Kidney capillary endothelial cell (primary cell): ENCODE data around the gene SOAT1.
A peak's percentile ranks its signal among the peaks of the same experiment; 100 is the strongest.
"Not testable (repeated sequence)": the region's sequence is repeated elsewhere in the genome, so short reads cannot be mapped to it uniquely, and the experiment has no call there.

Experiments used
- DNase-seq: peaks from one replicate; pipeline ENCODE4 v3.0.0-alpha.2; 2018; ENCODE audit warnings: low spot score

Gene SOAT1

DNA sequence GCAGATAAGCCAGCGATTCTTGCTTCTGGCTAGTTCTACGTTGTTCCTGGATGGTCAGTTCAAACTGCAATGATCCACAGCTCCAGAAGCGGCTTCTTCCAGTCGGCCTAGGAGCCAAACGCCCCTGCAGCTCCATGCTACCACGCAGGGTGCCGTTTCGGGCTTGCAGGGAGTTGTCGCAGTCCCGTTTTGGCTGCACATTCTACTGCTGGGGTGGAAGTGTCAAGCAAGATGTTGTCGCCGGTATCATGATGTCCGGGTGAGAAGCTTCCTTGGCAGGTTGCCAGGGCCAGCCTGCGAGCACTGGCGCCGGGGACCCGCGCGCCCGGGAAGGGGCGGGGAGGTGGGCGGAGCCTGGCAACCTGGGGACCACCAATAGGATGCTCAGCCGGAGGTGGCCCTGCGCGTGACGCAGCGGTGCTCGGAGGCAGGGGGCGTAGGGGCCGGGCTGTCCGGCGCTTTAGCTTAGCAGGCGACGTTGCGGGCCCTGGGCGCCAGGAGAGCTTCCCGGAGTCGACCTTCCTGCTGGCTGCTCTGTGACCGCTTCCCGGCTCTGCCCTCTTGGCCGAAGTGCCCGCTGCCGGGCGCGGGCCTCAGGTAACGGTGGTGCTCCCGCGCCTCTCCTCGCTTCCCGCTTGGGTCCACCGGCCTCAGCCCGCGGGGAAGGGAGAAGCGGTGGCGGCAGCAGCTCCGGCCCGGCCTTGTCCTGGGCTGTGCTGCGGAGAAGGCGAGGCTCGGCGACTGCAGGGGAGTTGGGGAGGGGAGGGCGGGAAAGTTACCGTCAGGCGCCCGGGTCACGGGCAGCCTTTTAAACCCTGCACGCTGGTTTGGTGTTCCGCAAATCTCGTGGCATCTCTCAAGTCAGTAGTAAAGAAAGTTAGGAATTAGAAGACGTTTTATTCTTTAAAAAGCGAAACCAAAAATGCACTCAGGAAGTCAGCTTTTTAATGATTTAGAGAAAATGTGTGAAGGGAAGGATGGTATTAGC lies at the start of gene SOAT1:
TSS of gene SOAT1 (plus strand) at position 458 of the 988 bp plus-strand sequence. CDS start 8,888 bp downstream, outside the sequence.
- peak; percentile 89 for DNase-seq

DNA sequence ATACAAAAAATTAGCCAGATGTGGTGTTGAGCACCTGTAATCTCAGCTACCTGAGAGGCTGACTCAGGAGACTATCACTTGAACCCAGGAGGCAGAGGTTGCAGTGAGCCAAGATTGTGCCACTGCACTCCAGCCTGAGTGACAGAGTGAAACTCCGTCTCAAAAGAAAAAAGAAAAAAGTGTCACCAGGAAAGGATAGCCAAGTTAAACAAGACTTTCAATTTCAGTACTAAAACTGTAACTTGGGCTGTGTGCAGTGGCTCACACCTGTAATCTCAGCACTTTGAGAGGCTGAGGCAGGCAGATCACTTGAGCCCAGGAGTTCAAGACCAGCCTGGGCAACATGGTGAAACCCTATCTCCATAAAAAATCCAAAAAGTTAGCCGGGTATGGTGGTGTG lies 48.2 kb upstream of the SOAT1 start:
- not testable (repeated sequence) for DNase-seq

DNA sequence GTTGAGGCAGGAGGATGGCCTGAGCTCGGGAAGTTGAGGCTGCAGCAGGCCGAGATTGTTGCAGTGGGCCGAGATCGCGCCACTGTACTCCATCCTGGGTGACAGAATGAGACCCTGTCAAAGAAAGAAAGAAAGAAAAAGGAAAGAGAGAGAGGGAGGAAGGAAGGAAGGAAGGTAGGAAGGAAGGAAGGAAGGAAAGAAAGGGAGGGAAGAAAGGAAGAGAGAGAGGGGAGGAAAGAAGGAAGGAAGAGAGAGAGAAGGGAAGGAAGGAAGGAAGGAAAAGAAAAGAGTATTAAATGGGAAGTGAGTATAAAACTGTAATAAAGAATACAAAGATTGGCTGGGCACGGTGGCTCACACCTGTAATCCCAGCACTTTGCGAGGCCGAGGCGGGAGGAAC lies 45.7 kb upstream of the SOAT1 start:
- DNase-seq: no peak

GRCh38 chr1:179251675-179252074 lies 41.9 kb upstream of the SOAT1 start:
- no peak for DNase-seq

DNA sequence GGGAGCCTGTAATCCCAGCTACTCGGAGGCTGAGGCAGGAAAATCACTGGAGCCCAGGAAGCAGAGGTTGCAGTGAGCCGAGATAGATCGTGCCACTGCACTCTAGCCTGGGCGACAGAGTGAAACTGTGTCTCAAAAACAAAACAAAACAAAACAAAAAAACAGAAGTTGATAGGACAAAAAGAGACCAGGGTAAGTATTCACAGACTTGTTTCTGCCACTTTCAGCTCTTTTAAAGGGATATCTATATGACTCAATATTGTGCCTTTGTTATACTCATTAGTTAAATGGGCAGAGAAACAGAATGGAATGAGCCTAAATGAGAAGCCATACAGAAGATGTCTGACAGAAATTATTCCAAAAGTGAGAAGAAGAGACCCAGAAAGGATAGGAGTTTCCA lies 41.0 kb upstream of the SOAT1 start:
- no peak for DNase-seq

DNA sequence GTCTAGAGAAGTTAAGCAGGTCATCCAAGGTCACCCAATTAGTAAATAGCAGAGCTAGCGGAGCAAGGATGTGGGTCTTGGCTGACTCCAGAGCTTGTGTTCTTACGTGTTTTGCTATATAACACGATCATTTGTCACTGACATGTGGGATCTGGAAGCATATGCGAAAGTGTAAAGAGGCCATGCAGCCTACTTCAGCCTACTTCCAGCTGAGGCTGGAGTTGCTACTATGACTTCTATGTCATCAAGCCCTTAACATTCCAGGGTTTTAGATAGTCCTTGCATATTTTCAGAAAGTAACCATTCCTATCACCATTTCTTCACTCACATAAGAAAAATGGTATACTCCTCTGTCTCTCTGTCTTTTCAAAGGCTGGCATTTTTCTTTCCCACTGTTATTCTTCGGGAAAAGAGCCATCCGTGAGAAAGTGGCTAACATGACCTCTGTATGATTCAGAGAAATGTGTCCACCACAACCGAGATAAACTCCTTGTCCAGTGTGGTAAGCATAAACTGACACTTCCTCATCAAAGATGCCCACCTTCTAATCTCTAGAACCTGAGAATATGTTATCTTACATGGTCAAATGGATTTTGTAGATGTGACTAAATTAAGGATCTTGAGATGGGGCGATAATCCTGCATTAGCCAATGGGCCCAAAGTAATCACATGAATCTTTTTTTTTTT lies 40.2 kb upstream of the SOAT1 start:
- DNase-seq: no peak

GRCh38 chr1:179262183-179262582 lies 31.4 kb upstream of the SOAT1 start:
- no peak for DNase-seq

GRCh38 chr1:179263121-179263520 lies 30.5 kb upstream of the SOAT1 start:
- DNase-seq: no peak

DNA sequence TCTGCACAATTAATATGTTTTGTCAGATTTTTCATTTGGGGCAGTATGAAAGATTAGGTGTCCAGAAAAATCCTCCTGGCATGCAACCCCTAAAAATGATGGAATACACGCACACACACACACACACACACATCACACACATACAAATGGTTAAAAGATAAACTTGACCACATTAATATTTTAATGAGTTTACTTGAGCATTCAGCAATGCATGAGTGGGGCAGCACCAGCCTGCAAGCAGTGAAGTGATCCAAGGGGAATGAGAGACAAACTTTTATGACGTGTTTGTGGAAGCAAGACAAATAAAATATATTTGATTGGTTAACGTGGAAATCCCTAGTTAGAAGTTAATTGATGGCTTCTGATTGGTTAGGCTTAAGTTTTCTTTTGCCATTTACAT lies 29.1 kb upstream of the SOAT1 start:
- no peak for DNase-seq

DNA sequence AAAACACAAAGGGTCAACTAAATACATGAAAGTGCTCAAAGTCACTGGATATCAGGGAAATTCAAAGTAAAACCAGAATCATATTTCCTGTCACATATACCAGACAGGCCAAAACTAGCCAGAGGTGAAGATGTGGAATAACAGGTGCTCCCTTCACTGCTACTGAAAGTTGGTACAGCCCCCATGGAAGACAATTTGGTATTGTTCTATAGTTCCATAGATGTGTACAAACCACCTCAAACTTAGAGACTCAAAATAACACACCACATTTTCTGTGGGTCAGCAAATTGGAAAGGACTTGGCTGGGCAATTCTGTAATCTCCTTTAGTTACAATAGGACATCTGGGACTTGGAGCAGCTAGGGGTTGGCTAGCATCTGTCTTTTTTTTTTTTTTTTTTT lies 24.5 kb upstream of the SOAT1 start:
- no peak for DNase-seq

DNA sequence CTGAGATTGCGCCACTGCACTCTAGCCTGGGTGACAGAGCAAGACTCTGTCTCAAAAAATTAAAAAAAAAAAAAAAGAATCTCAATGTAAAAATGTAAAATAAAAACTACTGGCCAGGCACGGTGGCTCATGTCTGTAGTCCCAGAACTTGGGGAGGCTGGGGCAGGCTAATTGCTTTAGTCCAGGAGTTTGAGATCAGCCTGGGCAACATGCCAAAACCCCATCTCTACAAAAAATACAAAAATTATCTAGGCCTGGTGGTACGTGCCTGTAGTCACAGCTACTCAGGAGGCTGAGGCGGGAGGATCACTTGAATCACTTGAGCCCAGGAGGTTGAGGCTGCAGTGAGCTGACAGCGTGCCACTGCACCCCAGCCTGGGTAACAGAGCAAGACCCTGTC lies 19.2 kb upstream of the SOAT1 start:
- DNase-seq: not testable (repeated sequence)

- no peak for DNase-seq
Measured at GRCh38 chr1:179278920-179279319, 14.7 kb upstream of the SOAT1 start.

DNA sequence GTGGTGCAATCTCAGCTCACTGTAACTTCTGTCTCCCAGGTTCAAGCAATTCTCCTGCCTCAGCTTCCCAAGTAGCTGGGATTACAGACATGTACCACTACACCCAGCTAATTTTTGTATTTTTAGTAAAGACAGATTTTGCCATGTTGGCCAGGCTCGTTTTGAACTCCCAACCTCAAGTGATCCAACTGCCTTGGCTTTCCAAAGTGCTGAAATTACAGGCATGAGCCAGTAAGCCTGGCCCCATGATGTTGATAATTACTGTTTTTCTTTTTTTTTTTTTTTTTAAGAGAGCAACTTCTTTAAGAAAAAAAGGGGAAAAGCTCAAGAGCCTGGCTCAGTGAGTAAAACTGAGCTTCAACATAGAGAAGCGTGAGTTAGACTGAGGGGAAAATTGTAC lies 9.6 kb upstream of the SOAT1 start:
- no peak for DNase-seq

DNA sequence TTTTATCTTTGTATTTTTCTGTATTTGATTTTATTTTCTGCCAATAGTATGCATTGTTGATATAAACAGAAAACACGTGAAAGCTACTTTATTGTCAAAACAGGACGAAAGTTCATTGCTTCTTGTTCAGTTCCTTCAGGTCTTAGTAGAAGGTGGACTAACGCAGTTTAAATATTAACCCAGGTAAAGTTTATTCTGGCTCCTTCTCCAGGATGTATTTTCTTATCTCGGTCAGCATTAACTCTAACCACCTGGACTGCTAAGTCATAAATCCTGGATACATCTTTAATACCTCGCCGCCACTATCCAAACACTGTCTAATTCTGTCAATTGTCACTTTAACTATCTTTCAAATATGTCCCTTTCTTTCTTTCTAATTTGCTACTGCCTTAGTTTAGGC lies 5.7 kb upstream of the SOAT1 start:
- no peak for DNase-seq

DNA sequence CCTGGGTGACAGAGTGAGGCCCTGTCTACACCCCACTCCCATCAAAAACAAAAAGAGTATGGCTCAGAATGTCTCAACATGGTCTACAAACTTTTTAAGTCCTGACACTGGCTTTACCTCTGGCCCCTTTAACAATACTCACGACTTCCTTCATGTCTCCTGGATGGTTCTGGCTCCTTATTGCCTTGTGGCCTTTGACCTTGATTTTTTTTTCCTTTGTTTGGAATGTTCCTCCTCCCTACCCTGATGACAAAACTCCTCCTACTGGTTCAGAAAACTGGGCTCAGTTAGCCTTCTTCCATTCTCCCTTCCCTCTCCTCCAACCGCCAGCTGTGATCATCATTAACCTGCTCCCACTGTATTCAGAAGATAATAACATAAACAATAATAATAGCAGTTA lies 4.6 kb upstream of the SOAT1 start:
- no peak for DNase-seq

- DNase-seq: no peak
Measured at GRCh38 chr1:179295164-179295755, 1.7 kb downstream of the SOAT1 start.

- no peak for DNase-seq
Measured at GRCh38 chr1:179296356-179297104, 2.9 kb downstream of the SOAT1 start.

DNA sequence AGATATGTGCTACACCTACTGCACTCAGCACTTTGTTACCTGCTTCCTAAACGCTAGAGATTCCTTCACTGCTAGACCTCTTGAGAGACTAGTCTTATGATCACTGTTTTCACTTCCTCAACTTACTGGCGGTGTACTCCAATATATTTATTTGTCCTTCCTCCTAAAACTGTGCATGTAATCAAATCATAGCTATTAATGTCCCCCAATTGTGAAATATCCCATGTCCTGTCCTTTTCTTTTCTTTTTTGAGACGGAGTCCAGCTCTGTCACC lies 3.4 kb downstream of the SOAT1 start:
- no peak for DNase-seq

DNA sequence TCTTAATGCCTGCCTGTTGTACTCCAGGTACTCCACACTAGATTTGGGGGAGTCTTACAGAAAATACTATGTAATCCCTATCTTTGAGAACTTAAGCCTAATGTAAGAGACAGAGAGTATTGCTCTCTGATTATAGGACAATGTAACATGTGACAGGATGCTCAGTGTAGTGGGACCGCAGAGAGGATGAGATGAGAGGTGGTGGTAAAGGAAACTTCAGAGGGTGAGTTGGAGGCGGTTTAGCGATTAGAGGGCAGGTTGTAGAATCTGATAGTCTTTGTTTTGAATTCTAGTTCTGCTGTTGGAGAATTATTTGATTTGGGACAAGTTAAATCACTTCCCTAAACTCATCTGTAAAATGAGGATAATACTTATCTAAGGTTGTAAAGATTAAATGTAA lies 5.4 kb downstream of the SOAT1 start:
- DNase-seq: no peak

- DNase-seq: no peak
Measured at GRCh38 chr1:179300112-179300511, 6.5 kb downstream of the SOAT1 start.

- no peak for DNase-seq
Measured at GRCh38 chr1:179302070-179302469, 8.5 kb downstream of the SOAT1 start.

DNA sequence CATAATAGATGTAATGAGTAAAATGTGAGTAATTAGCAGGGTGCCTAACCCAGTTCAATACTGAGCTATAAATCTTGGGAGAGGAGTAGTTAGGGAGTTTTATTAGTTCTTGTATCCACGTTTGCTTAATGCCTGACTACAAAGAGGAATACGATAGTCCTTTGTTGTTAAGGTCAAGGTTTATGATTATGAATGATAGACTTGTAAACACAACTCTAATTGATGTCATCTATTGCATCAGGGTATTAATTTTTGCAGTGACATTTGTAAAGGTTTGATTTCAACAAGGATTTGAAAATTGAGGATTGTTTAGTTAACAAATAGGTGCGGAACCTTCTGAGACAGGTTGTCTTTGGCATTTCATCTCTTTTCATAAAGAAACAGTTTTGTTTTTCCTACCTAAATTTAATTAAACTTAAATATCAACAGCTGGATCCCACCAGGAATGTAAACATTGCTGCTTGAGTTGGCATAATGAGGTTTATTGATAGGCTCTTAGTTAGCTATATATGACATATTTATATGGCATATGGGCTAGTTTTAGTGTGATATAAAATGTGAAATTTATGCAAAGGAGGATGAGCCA lies 9.7 kb downstream of the SOAT1 start:
- no peak for DNase-seq
